ENCODE measurements around the gene ZNF525. TPM values are rescaled to one million over a fixed set of nuclear protein-coding genes. Genes with fewer than 3 reads are reported as not detected.
A peak's percentile ranks its signal among the peaks of the same experiment; 100 is the strongest.

ZNF525 gene
- total RNA-seq, 1 experiment from 2014 or later = 10.2 TPM

GRCh38 chr19:53333463-53334449, 31.7 kb upstream of the ZNF525 start, which contains the start of gene ZNF845:
Gene ZNF845, plus strand, starts transcription at chr19:53333749. Its CDS starts 7,559 bp downstream, at chr19:53341308.
- Histone ChIP-seq H3K9ac (ENCODE audit: low read length) (peak within 1 kb of the TSS; percentile 68), H3K27ac (ENCODE audit: low read depth, low read length) (peak within 1 kb of the TSS; percentile 59), H3K27me3 (ENCODE audit: insufficient read depth, low read length) (no peaks in the 10 kb centered on the region), H3K79me2 (ENCODE audit: insufficient read depth, low read length) (peaks cover 4% of the 10 kb centered on the region; the same call in 1 of the 2 replicates), H3K4me2 (ENCODE audit: low read length) (peak within 1 kb of the TSS; percentile 93), H3K4me3 (replicated peaks in 1 of 2; ENCODE audit: low read depth in 1 of 2, low read length in 2 of 2) (peak within 1 kb of the TSS; percentile 64 to 70), H4K20me1 (ENCODE audit: insufficient read depth) (no peaks in the 10 kb centered on the region), H3K4me1 (ENCODE audit: control insufficient read depth in 1 of 2, insufficient read depth in 2 of 2, low read length in 2 of 2) (peaks cover 0 to 9% of the 10 kb centered on the region in 2 experiments; a peak in 1 of 4 replicates), H3K36me3 (ENCODE audit: control insufficient read depth in 1 of 2, insufficient read depth in 2 of 2, low read length in 2 of 2) (no peaks in the 10 kb centered on the region; a peak in 1 of 4 replicates), H2AFZ (ENCODE audit: low read depth, low read length, poor library complexity, severe bottlenecking) (peak within 1 kb of the TSS; percentile 78), H3K9me2 (ENCODE audit: insufficient read depth) (no peaks in the 10 kb centered on the region), H3K9me3 (ENCODE audit: control insufficient read depth in 1 of 2, insufficient read depth in 1 of 2, low read depth in 1 of 2, low read length in 2 of 2) (no peaks in the 10 kb centered on the region; a peak in 1 of 4 replicates)
- ChIA-PET CTCF (interaction anchor here (0.5 kb wide), 1 partner anchor 496 kb away, joined by 3 read pairs; no protein-coding TSS in a partner anchor), RAD21 (ENCODE audit: low non-redundant PET in 1 of 2, low total read pairs in 2 of 2, uncharacterized antibody in 2 of 2, unreplicated experiment in 2 of 2) (no interaction called here), POLR2A (no interaction called here)
- ATAC-seq (peak; percentile 97), DNase-seq (ENCODE audit: low read depth, low spot score) (peak; percentile 60)
- TSS peak; percentile 89 for BruUV-seq (replicated peaks)
- TF ChIP-seq ZNF274 (IDR thresholded peaks at IDR 0.05; ENCODE audit: low read depth, low read length) = no peak
- TF ChIP-seq CTCF (IDR thresholded peaks at IDR 0.05 in 2 of 3, conservative IDR thresholded peaks at IDR 0.05 in 1 of 3; ENCODE audit: borderline replicate concordance in 1 of 3, insufficient read depth in 1 of 3, low read depth in 2 of 3, low read length in 2 of 3) = no peak
- TF ChIP-seq CBX3 (IDR thresholded peaks at IDR 0.05; ENCODE audit: low read depth) = no peak
- no peak for TF ChIP-seq ZBTB33 (IDR thresholded peaks at IDR 0.05; ENCODE audit: extremely low read depth, insufficient replicate concordance, low read length)
- TF ChIP-seq MAX (IDR thresholded peaks at IDR 0.05) = no peak
- TF ChIP-seq POLR2AphosphoS5 (IDR thresholded peaks at IDR 0.05; ENCODE audit: low read depth, low read length) = peak; percentile 82
- no peak for TF ChIP-seq REST (IDR thresholded peaks at IDR 0.05; ENCODE audit: low read depth)
- no peak for TF ChIP-seq POLR2A (IDR thresholded peaks at IDR 0.05; ENCODE audit: borderline replicate concordance, extremely low read depth, insufficient read depth, insufficient read length)
- no peak for TF ChIP-seq TCF7L2 (IDR thresholded peaks at IDR 0.05; ENCODE audit: borderline replicate concordance, extremely low read depth, insufficient read depth, insufficient read length)
- TF ChIP-seq SRF (IDR thresholded peaks at IDR 0.05; ENCODE audit: low read depth) = no peak
- TF ChIP-seq CEBPB (IDR thresholded peaks at IDR 0.05; ENCODE audit: low read depth) = no peak
- TF ChIP-seq ELF1 (IDR thresholded peaks at IDR 0.05; ENCODE audit: borderline replicate concordance, low read depth) = peak; percentile 96
- no peak for TF ChIP-seq JUND (IDR thresholded peaks at IDR 0.05)
- no peak for TF ChIP-seq SIN3A (IDR thresholded peaks at IDR 0.05; ENCODE audit: low read depth)
- no peak for TF ChIP-seq EGR1 (IDR thresholded peaks at IDR 0.05; ENCODE audit: low read depth)
- TF ChIP-seq EZH2phosphoT487 (IDR thresholded peaks at IDR 0.05; ENCODE audit: borderline replicate concordance) = no peak
- TF ChIP-seq FOSL1 (IDR thresholded peaks at IDR 0.05; ENCODE audit: low read depth) = no peak
- TF ChIP-seq RAD21 (IDR thresholded peaks at IDR 0.05; ENCODE audit: low read depth) = no peak
- intact Hi-C loops (cut with micrococcal nuclease) = loop anchor here (5.0 kb wide), 1 partner anchor 34 kb away; the partner anchor contains the start of gene ZNF525

Measured in HCT116 (cell line).